Nephron (organoid): Measurements from ENCODE around the gene C16orf82.

Source experiments
- H3K27ac Mint-ChIP-seq, 3 experiments: 2 replicates each; pipeline ENCODE4 v1.8.0; 2020; ENCODE audit warnings: mixed read lengths in 3 of 3, mild to moderate bottlenecking in 2 of 3, moderate library complexity in 1 of 3
- H3K27me3 Mint-ChIP-seq: 2 replicates; pipeline ENCODE4 v1.8.0; 2021; ENCODE audit warnings: low read depth, mild to moderate bottlenecking, moderate library complexity, mixed read lengths
- H3K36me3 Mint-ChIP-seq: 2 replicates; pipeline ENCODE4 v1.8.0; 2020; ENCODE audit warnings: low read depth, mixed read lengths
- H3K4me1 Mint-ChIP-seq: 2 replicates; pipeline ENCODE4 v1.8.0; 2020; ENCODE audit warnings: mixed read lengths
- H3K4me3 Mint-ChIP-seq, 3 experiments: 2 replicates each; pipeline ENCODE4 v1.8.0; 2020; ENCODE audit warnings: mild to moderate bottlenecking in 3 of 3, mixed read lengths in 3 of 3, moderate library complexity in 2 of 3
- H3K9me3 Mint-ChIP-seq: 2 replicates; pipeline ENCODE4 v1.8.0; 2020; ENCODE audit warnings: mixed read lengths
- TF ChIP-seq, protein P1 (sequence below), 3 experiments: fragments of 200-600 bp; sonication (generic); IDR thresholded peaks; one replicate each; pipeline ENCODE4 v1.5.0; 2021; ENCODE audit warnings: antibody characterized with exemption in 3 of 3; ENCODE audit not compliant: unreplicated experiment in 3 of 3

The C16orf82 gene

DNA sequence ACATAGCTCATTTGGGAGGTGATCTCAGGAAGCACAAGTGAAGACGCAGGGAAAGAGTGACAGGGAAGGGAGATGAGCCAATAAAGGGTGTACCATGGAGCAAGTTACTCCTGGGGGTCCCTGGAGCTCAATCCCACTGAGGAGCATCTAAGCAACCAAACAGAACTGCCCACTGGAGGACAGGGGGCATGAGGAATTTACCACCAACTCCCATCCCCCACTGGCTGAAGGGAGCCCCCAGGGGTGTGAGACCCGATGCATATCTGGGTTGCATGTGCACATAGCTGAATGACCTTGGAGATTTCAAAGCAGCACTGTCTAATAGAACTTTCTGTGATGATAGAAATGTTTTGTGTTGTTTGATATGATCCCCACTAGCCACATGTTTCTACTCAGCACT lies 29.6 kb downstream of the C16orf82 start:
- Mint-ChIP-seq H3K4me3 (no peak overlapping the region), H3K4me1 (no peaks in the 10 kb centered on the region), H3K27me3 (peaks cover 14% of the 10 kb centered on the region), H3K27ac (no peak overlapping the region), H3K36me3 (no peaks in the 10 kb centered on the region), H3K9me3 (peaks cover 10% of the 10 kb centered on the region)
- TF ChIP-seq, protein P1, sequence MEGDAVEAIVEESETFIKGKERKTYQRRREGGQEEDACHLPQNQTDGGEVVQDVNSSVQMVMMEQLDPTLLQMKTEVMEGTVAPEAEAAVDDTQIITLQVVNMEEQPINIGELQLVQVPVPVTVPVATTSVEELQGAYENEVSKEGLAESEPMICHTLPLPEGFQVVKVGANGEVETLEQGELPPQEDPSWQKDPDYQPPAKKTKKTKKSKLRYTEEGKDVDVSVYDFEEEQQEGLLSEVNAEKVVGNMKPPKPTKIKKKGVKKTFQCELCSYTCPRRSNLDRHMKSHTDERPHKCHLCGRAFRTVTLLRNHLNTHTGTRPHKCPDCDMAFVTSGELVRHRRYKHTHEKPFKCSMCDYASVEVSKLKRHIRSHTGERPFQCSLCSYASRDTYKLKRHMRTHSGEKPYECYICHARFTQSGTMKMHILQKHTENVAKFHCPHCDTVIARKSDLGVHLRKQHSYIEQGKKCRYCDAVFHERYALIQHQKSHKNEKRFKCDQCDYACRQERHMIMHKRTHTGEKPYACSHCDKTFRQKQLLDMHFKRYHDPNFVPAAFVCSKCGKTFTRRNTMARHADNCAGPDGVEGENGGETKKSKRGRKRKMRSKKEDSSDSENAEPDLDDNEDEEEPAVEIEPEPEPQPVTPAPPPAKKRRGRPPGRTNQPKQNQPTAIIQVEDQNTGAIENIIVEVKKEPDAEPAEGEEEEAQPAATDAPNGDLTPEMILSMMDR (IDR thresholded peaks at IDR 0.05; ENCODE audit: unreplicated experiment in 3 of 3) = no peak

DNA sequence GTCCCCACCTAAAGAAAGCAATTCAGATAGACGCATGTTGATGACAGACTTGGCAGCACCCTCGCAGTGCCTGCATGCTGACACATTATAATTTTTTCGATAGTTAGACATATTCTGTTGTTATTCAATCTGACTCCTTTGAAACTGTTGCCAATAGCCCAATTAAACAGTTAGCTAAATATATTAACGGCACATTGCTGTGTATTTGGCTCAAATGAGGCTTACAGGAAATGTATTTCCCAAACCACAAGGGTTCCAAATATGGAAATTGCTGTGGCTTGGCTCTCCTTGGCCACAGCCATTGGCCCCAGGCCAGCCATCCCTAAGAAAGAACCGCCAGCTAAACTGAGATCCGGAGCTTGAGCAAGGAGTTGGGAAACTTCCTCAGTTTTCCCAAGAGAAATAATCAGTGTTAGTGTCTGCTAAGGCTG lies 31.1 kb downstream of the C16orf82 start:
- Mint-ChIP-seq H3K4me1 (no peaks in the 10 kb centered on the region), H3K27ac (no peak overlapping the region)

GRCh38 chr16:27098366-27099049 lies 31.8 kb downstream of the C16orf82 start:
- H3K36me3 Mint-ChIP-seq = no peaks in the 10 kb centered on the region
- no peak overlapping the region for H3K4me3 Mint-ChIP-seq
- no peak overlapping the region for H3K27ac Mint-ChIP-seq
- TF ChIP-seq, protein P1 (IDR thresholded peaks at IDR 0.05; ENCODE audit: unreplicated experiment in 3 of 3) = no peak
- H3K9me3 Mint-ChIP-seq = peaks cover 10% of the 10 kb centered on the region
- H3K27me3 Mint-ChIP-seq = peaks cover 8% of the 10 kb centered on the region
- no peaks in the 10 kb centered on the region for H3K4me1 Mint-ChIP-seq

More for the DNA sequence above, 31.1 kb downstream of the C16orf82 start:
- Mint-ChIP-seq H3K9me3 (peaks cover 10% of the 10 kb centered on the region), H3K36me3 (no peaks in the 10 kb centered on the region), H3K4me3 (no peak overlapping the region), H3K27me3 (peaks cover 8% of the 10 kb centered on the region)
- TF ChIP-seq, protein P1 (IDR thresholded peaks at IDR 0.05; ENCODE audit: unreplicated experiment in 3 of 3) = no peak

DNA sequence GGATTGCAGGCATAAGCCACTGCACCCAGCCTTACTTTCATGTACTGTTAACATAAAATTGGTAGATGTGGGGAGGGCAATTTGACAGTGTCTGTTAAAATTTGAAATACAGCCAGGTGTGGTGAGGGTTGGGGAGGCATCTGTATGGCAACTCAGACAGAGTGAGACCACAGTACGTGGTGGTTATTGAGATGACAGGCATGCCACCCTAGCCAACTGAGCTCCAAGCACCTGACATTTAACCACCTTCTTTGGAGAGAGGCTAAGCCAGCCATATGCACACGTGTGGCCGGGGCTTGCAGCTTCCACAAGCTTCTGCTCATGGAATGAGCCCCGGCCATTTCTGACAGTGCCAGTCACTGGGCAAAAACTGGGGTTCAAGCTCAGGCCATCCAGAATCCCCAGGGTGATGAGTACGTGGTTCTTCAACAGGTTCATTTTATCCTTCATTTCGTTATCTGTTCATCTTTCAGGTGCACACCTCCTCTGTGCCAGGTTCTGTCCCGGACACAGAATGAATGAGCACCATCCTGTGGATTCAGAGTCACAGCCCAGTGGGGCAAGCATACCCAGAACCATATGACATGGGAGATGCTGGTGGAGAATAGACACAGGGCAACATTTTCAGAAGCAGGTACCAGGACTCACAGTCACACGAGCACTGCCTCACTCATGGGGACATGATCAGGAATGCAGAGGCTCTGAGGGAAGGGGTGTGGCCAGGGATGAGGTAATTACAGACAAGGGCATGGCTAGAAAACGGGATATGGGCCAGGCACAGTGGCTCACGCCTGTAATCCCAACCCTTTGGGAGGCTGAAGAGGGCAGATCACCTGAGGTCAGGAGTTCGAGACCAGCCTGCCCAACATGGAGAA lies 36.2 kb downstream of the C16orf82 start:
- Mint-ChIP-seq H3K9me3 (no peaks in the 10 kb centered on the region), H3K27me3 (peaks cover 8% of the 10 kb centered on the region), H3K4me1 (no peaks in the 10 kb centered on the region), H3K4me3 (no peak overlapping the region), H3K36me3 (no peaks in the 10 kb centered on the region), H3K27ac (no peak overlapping the region)
- TF ChIP-seq, protein P1 (IDR thresholded peaks at IDR 0.05; ENCODE audit: unreplicated experiment in 3 of 3) = no peak

- Mint-ChIP-seq H3K27ac (no peak overlapping the region), H3K4me1 (no peaks in the 10 kb centered on the region), H3K27me3 (peaks cover 8% of the 10 kb centered on the region), H3K9me3 (no peaks in the 10 kb centered on the region), H3K36me3 (no peaks in the 10 kb centered on the region), H3K4me3 (no peak overlapping the region)
- TF ChIP-seq, protein P1 (IDR thresholded peaks at IDR 0.05; ENCODE audit: unreplicated experiment in 3 of 3) = no peak
Observed at GRCh38 chr16:27103954-27104353, 37.2 kb downstream of the C16orf82 start.
